HG02571 (cell line): ENCODE data around the gene GPR85.
"Not testable (repeated sequence)": the region's sequence is repeated elsewhere in the genome, so short reads cannot be mapped to it uniquely, and the experiment has no call there.

Experiments
- ATAC-seq: cut with Tn5 transposase; IDR thresholded peaks from one replicate; pipeline ENCODE4 v1.9.1; 2021; ENCODE audit warnings: mild to moderate bottlenecking, moderate library complexity; ENCODE audit not compliant: unreplicated experiment

GPR85 gene

DNA sequence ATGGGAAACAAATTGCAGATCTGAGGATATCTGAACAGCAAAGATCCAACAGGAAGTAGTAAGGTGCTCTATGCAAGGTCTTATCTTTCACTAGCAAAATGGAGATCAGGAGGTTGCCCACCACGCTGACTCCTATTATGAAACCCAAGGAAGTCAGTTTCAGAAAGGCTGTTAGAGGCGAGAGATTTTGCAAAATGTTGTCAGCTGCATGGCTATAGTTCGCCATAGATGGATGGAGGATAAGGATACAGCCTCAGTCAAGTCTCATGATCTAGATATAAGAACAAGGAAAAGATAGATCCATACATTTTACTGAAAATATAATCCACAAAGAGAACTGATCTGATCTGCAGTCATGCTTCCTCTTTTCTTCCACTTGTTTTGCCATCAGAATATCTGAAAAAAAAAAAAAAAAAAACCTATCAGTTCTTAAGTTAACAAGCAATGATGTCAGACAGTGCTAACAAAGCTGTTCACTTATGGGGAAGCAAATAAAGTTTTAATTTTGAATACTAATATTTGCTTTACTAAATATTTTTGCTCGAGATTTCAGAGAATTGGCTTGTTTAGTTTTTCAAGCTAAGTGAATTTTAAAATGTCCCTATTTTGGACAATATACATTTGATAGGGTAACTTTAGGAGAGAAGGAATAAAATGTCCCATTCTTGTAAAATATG, 2.0 kb downstream of the GPR85 start:
- ATAC-seq = no peak

DNA sequence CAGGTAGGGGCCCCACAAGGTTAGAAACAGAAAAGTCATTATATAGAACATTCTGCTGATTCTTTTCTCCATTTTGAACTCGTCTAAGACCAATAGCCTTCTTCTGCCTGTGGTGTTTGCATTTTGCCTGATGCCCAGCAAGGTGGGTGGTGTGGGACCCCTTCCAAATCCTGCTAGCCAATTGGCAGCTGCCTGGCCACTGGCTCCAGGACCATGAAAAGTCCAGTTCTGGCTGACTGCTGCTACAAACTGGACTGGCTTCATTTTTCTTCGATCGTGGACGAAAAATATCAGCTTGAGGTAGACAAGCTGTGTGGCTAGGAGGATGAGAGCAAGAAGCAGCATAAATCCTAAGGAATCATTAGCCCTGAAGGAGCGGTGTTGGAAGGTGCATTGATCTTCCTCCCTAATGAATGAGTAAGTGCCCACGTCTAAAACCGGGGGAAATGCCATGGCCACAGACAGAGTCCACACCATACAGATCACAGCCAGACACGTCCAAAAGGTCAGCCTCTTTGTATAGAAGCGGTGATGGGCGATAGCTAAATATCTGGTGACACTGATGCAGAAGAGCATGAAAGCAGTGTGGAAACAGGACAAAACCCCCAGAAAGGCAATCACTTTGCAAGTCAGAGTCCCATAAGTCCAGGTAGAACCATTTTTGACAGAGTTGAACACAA, 2.7 kb downstream of the GPR85 start:
- ATAC-seq = no peak

DNA sequence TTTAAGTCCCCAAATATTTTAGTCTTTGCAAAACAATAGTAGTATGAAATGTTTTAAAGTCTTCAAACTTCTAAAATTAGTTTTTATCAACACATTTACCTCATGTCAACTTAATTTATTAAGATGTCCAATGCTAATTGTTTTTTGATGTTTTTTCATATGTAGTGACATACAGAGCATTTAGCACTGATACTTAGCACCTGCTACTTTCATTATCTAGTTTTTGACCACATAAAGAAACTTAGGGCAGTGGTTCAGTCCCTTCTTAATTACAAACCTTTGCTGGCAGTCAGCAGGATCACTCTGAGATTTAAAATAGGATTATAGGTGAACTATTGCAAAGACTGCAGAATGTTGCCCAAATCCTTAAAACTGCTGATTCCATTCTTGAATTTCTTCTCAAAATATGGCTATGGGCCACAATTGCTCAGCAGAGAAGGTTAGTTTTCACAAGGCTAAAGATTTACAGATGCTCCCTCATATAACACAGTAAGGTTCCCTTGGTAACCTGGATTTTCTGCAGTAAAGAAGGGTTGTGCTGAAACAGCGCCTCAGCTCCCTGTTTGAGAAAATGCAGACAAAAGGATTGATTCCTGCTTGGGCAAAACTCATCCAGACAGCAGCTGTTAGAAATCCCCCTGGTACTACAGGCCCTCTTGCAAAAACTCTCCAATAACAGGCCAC, 3.4 kb downstream of the GPR85 start:
- ATAC-seq = peak; percentile 49

DNA sequence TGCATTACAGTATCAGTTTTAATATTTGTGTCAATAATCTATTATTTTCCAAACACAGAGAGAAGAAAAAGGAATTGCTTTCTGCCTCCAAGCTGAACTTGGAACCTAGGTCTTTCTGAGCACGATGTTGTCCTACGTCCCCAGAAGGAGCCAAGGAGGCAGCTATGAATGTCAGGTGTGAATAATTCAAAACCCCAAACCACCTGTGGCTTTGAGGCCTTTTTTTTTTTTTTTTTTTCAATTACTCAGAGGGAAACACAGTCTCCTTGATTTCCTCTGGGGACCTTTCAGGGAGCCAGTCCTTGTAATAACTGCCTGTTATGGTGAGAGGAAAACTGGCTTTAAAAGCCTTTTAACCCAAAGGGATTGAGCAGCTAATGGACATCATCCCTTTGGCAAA, 8.3 kb downstream of the GPR85 start:
- no peak for ATAC-seq

DNA sequence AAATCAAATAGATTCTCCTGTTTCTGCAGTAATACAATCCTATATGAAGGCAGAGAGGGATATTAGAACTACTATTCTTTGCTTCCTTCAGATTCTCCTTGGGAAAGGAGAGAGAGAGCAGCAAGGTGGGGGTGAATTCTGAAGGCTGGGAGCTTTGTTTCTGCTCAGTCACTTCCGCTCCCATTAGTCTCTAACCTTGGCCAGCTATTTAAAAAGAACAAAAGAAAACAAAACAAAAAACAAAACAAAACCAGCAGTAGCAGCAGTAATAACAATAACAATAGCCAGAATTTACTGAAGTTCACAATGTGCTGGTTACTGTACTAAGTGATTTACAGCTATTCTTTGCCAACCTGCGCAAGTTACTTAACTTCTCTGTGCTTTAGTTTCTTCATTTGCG, 9.9 kb downstream of the GPR85 start:
- no peak for ATAC-seq

DNA sequence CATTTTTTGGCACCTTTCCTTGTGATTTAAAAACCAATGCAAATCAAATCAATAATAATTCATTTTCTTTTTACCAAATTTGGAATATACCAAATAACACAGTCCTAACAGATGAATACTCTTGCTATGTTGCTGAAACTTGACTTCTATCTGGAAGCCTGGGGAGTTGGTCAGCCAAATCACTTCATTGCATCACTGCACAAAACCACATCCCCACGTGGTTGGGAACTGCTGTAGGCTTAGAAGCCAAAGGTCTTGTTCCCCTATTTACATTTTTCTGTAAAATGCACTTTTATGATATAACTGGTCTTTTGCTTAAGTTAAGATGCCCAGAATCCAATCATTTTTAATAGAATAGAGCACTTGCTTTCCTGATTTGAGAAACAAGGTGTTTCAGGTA, 15.2 kb downstream of the GPR85 start:
- no peak for ATAC-seq

DNA sequence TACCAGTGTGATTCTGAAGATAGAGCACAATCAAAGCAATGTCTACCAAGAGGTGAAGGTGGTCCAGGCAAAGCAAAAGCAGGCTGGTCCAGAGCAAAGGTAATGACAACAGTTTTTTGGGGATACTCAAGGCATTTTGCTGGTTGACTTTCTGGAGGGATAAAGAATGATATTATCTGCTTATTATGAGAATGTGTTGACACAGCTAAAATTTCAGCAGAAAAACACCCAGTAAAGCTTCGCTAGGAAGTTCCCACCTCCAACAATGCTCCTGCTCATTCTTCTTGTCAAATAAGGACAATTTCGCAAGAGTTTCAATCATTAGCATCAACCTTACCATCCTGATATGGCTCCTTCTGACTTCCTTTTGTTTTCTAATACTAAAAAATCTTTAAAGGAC, 24.1 kb downstream of the GPR85 start:
- ATAC-seq = no peak

DNA sequence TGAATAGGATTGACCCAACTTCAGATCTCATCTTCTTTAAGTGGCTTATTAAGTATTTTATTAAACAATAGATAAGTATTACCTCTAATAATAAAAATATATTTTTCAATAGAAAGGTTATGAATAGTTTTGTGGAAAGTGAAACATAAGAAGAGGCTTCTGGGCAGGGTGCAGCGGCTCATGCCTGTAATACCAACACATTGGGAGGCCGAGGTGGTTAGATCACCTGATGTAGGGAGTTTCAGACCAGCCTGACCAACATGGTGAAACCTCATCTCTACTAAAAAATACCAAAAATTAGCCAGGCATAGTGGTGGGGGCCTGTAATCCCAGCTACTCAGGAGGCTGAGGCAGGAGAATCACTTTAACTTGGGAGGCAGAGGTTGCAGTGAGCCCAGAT, 26.5 kb downstream of the GPR85 start:
- ATAC-seq = no peak

DNA sequence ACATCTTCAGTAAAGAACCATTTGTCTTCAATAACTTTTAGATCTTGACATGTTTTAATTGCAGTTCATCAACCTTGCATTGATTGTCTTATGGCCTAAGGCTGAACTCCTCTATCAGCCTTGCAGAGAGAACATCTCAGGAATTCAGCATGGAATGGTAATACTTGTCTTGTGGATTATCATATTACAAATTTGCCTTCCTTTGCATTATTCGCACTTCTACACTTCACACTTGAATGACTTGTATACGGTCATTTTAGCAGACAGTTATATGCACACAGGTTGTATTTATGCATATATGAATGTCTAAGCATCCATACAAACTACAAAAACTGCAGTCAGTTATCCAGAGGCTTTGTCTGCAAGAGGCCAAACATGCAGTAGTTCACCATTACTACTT, 31.7 kb downstream of the GPR85 start:
- ATAC-seq = no peak

DNA sequence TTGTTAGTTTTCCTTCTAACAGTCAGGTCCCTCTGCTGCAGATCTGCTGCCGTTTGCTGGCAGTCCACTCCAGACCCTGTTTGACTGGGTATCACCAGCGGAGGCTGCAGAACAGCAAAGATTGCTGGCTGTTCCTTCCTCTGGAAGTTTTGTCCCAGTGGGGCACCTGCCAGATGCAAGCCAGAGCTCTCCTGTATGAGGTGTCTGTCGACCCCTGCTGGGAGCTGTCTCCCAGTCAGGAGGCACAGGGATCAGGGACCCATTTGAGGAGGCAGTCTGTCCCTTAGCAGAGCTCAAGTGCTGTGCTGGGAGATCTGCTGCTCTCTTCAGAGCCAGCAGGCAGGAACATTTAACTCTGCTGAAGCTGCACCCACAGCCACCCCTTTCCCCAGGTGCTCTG, 32.4 kb downstream of the GPR85 start:
- ATAC-seq = not testable (repeated sequence)

DNA sequence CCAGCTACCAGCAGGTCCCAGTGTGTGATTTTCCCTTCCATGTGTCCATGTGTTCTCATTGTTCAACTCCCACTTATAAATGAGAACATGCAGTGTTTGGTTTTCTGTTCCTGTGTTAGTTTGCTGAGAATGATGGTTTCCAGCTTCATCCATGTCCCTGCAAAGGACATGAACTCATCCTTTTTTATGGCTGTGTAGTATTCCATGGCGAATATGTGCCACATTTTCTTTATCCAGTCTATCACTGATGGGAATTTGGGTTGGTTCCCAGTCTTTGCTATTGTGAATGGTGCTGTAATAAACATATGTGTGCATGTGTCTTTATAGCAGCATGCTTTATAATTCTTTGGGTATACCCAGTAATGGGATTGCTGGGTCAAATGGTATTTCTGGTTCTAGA, 37.4 kb downstream of the GPR85 start:
- ATAC-seq = not testable (repeated sequence)

DNA sequence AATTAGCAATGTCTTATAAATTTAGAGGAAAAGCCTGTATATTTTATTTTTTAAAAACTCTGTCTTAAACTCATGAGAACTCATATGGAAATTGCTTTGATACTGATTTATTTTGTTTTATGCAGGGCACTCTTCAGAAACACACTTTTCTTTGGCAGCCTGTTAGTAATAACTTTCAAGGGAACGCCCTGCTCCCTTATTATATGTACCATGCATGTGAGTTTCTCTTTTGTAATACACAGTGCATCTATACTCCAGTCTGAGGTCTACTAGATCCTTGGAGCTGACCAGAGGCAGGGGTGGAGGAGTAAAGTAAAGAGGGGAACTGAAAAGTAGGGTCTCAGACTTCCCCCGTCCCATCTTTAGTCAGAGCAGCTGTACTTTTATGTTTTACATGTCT, 40.2 kb downstream of the GPR85 start:
- ATAC-seq = no peak

DNA sequence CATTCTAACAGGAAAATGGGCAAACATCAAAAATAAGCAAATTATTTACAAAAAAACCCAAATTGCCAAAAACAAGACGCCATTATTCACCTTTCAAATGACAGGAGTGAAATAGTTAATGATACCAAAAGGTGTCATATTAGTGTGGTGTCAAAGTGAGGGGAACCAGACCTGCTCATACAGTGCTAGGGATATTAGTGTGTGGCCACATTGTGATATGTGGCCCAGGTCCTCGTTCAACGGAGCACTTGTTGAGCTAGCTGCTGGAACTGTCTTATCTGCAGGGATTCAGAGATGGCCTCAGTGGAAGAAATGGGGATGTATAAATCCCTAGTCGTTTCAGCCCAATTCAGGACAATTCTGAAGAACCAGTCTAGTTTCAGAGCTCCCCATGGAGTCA, 41.2 kb downstream of the GPR85 start:
- ATAC-seq = no peak

DNA sequence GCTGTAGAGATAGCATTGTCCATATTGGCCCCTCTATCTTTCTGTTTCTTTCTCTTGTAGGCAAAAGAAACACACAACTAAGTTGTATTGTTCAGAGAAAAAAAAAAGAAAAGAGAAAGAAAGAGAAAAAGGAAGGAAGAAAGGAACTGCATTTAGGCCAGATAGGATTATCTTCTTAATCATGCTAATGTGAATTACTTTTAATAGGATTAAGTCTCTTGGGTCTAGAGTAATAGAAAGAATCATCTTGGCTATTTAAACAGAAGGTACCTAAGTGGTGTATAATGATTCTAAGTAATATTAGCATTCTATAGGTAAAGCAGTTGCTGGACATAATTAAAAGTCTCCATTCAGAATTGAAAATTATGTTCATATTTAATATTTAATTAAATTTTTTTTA, 42.2 kb downstream of the GPR85 start:
- ATAC-seq = no peak

DNA sequence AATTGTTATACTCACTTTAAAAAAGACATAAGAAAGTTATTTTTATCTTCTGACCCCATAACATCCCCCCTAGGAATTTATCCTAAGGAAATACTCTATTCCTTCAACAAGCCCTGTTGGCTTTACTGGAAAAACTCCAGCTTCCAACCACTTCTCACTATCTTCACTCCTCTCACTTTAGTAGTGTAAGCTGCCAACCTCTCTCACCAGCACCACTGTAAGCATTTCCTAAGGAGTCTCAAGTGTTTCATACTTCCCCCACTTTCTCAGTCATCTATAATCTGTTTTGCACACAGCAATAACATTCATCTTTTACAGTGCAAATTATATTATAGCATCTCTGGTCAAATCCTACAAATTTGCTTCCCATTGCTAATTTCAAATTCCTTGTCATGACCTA, 45.8 kb downstream of the GPR85 start:
- no peak for ATAC-seq

DNA sequence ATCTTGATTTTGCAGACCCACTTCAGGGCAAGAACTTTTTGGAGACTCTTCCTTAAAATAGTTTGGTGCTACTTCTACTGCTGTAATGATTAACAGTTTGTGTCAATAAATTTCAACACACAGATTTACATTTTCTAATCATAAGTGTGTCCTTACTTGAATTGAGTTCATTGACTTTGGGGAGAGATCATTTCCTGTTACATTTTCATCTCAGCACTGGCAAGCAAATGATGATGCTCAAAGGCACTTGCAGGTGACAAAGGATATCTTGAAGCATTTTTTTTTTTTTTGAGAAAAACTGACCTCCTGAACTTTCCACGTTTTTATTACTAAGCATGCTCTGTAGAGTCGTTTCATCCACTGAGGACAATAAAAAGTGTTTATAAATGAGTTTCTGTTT, 52.7 kb downstream of the GPR85 start:
- ATAC-seq = no peak
